ENCODE results near the gene MORC1.
A peak's percentile ranks its signal among the peaks of the same experiment; 100 is the strongest.

Gene MORC1

DNA sequence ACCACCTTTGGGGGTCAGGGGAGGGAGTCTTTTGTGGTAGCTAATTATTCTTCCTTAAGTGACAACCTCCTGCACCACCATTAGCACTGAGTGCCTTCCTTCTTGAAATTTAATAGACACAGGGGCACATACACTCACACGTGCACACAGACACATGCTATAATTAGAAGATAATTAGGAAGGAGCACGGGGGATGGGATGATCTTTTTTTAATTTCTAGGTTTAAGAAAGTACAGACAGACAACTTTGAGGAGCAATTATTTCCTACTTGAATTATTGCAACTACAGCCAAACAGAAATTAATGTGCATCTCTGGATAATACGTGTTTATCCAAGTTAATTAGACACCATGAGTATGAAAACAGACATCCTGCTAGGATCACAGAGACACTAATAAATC is 119.5 kb downstream of the MORC1 start:
- TF ChIP-seq YY1 (IDR thresholded peaks at IDR 0.05; ENCODE audit: insufficient read depth, insufficient read length) (no peak), SUZ12 (IDR thresholded peaks at IDR 0.05; ENCODE audit: extremely low read depth, insufficient read depth, insufficient read length) (no peak), ZNF274 (IDR thresholded peaks at IDR 0.05; ENCODE audit: low read depth, low read length) (no peak)
- no peaks in the 10 kb centered on the region for H3K4me1 ChIP-seq (ENCODE audit: insufficient read depth, insufficient read length)
- H3K27me3 ChIP-seq (ENCODE audit: insufficient read depth, insufficient read length) = no peaks in the 10 kb centered on the region
- H3K36me3 ChIP-seq (ENCODE audit: insufficient read depth, insufficient read length, low read length) = no peaks in the 10 kb centered on the region
- no peak for DNase-seq (ENCODE audit: low read depth, low spot score)
- no peaks in the 10 kb centered on the region for H3K9me3 ChIP-seq (ENCODE audit: insufficient read depth, low read length)
- H3K4me3 ChIP-seq (ENCODE audit: insufficient read length, low read depth) = no peak overlapping the region
- no peak overlapping the region for H3K9ac ChIP-seq (ENCODE audit: insufficient read length, low read depth)

DNA sequence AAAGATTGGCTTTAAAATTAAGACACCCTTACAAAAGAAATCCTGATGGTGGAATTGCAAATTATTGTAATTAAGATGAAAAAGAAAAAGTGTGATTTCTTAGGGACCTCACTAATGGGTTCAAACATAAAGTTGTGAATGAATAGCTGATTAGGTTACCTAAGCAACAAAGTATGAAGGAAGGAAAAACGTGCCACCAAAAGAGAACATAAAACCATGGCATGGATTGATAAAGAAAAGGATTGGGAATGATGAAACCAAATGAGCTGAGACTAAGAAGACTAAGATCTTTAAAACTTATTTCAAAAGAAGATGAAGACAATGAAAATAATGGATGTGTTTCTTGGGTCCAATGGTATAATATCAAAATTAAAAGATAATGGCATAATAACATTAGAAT is 132.1 kb downstream of the MORC1 start:
- Histone ChIP-seq H3K4me1 (ENCODE audit: insufficient read depth, insufficient read length) (no peaks in the 10 kb centered on the region), H3K9ac (ENCODE audit: insufficient read length, low read depth) (no peak overlapping the region), H3K27me3 (ENCODE audit: insufficient read depth, insufficient read length) (no peaks in the 10 kb centered on the region), H3K36me3 (ENCODE audit: insufficient read depth, insufficient read length, low read length) (no peaks in the 10 kb centered on the region), H3K4me3 (ENCODE audit: insufficient read length, low read depth) (no peak overlapping the region), H3K9me3 (ENCODE audit: insufficient read depth, low read length) (peaks cover 5% of the 10 kb centered on the region; the same call in 1 of the 2 replicates)
- TF ChIP-seq YY1 (IDR thresholded peaks at IDR 0.05; ENCODE audit: insufficient read depth, insufficient read length) (no peak), ZNF274 (IDR thresholded peaks at IDR 0.05; ENCODE audit: low read depth, low read length) (no peak), SUZ12 (IDR thresholded peaks at IDR 0.05; ENCODE audit: extremely low read depth, insufficient read depth, insufficient read length) (no peak)
- no peak for DNase-seq (ENCODE audit: low read depth, low spot score)

- Histone ChIP-seq H3K36me3 (ENCODE audit: insufficient read depth, insufficient read length, low read length) (no peaks in the 10 kb centered on the region), H3K9me3 (ENCODE audit: insufficient read depth, low read length) (no peaks in the 10 kb centered on the region), H3K4me1 (ENCODE audit: insufficient read depth, insufficient read length) (no peaks in the 10 kb centered on the region), H3K4me3 (ENCODE audit: insufficient read length, low read depth) (no peak overlapping the region), H3K9ac (ENCODE audit: insufficient read length, low read depth) (no peak overlapping the region), H3K27me3 (ENCODE audit: insufficient read depth, insufficient read length) (no peaks in the 10 kb centered on the region)
- TF ChIP-seq ZNF274 (IDR thresholded peaks at IDR 0.05; ENCODE audit: low read depth, low read length) (no peak), YY1 (IDR thresholded peaks at IDR 0.05; ENCODE audit: insufficient read depth, insufficient read length) (no peak), SUZ12 (IDR thresholded peaks at IDR 0.05; ENCODE audit: extremely low read depth, insufficient read depth, insufficient read length) (no peak)
- DNase-seq (ENCODE audit: low read depth, low spot score) = no peak
These were observed 134.9 kb downstream of the MORC1 start for GRCh38 chr3:108983051-108983450.

GRCh38 chr3:108976058-108976457 is 141.9 kb downstream of the MORC1 start:
- no peaks in the 10 kb centered on the region for H3K9me3 ChIP-seq (ENCODE audit: insufficient read depth, low read length)
- no peak overlapping the region for H3K4me3 ChIP-seq (ENCODE audit: insufficient read length, low read depth)
- no peaks in the 10 kb centered on the region for H3K36me3 ChIP-seq (ENCODE audit: insufficient read depth, insufficient read length, low read length)
- no peaks in the 10 kb centered on the region for H3K4me1 ChIP-seq (ENCODE audit: insufficient read depth, insufficient read length)
- no peak for DNase-seq (ENCODE audit: low read depth, low spot score)
- TF ChIP-seq YY1 (IDR thresholded peaks at IDR 0.05; ENCODE audit: insufficient read depth, insufficient read length) (no peak), SUZ12 (IDR thresholded peaks at IDR 0.05; ENCODE audit: extremely low read depth, insufficient read depth, insufficient read length) (no peak), ZNF274 (IDR thresholded peaks at IDR 0.05; ENCODE audit: low read depth, low read length) (no peak)
- H3K27me3 ChIP-seq (ENCODE audit: insufficient read depth, insufficient read length) = no peaks in the 10 kb centered on the region
- no peak overlapping the region for H3K9ac ChIP-seq (ENCODE audit: insufficient read length, low read depth)

DNA sequence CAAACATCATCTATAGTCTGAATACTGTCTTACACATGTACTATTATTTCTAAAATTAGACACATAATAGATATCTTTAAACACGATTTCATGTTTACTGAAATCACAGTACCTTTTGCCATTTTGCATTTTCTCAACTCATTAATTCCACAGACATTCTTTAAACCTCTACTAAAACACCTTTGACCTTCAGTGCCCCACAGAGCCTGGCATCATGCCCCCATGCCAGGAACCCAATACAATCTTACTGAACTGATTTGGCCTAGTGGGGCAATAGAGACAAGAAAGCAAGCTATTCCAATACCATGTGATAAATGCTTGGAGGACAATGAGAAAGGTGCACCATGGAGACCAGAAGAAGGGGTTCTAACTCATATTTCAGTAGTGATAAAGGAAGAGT is 144.9 kb downstream of the MORC1 start:
- DNase-seq (ENCODE audit: low read depth, low spot score) = no peak
- TF ChIP-seq ZNF274 (IDR thresholded peaks at IDR 0.05; ENCODE audit: low read depth, low read length) (no peak), SUZ12 (IDR thresholded peaks at IDR 0.05; ENCODE audit: extremely low read depth, insufficient read depth, insufficient read length) (no peak), YY1 (IDR thresholded peaks at IDR 0.05; ENCODE audit: insufficient read depth, insufficient read length) (no peak)
- Histone ChIP-seq H3K4me3 (ENCODE audit: insufficient read length, low read depth) (no peak overlapping the region), H3K27me3 (ENCODE audit: insufficient read depth, insufficient read length) (no peaks in the 10 kb centered on the region), H3K36me3 (ENCODE audit: insufficient read depth, insufficient read length, low read length) (no peaks in the 10 kb centered on the region), H3K4me1 (ENCODE audit: insufficient read depth, insufficient read length) (no peaks in the 10 kb centered on the region), H3K9me3 (ENCODE audit: insufficient read depth, low read length) (no peaks in the 10 kb centered on the region), H3K9ac (ENCODE audit: insufficient read length, low read depth) (no peak overlapping the region)

GRCh38 chr3:108972482-108972881 is 145.5 kb downstream of the MORC1 start:
- Histone ChIP-seq H3K36me3 (ENCODE audit: insufficient read depth, insufficient read length, low read length) (no peaks in the 10 kb centered on the region), H3K27me3 (ENCODE audit: insufficient read depth, insufficient read length) (no peaks in the 10 kb centered on the region), H3K9me3 (ENCODE audit: insufficient read depth, low read length) (no peaks in the 10 kb centered on the region), H3K4me3 (ENCODE audit: insufficient read length, low read depth) (no peak overlapping the region), H3K4me1 (ENCODE audit: insufficient read depth, insufficient read length) (no peaks in the 10 kb centered on the region), H3K9ac (ENCODE audit: insufficient read length, low read depth) (no peak overlapping the region)
- no peak for DNase-seq (ENCODE audit: low read depth, low spot score)
- TF ChIP-seq SUZ12 (IDR thresholded peaks at IDR 0.05; ENCODE audit: extremely low read depth, insufficient read depth, insufficient read length) (no peak), YY1 (IDR thresholded peaks at IDR 0.05; ENCODE audit: insufficient read depth, insufficient read length) (no peak), ZNF274 (IDR thresholded peaks at IDR 0.05; ENCODE audit: low read depth, low read length) (no peak)

- TF ChIP-seq ZNF274 (IDR thresholded peaks at IDR 0.05; ENCODE audit: low read depth, low read length) = no peak
- TF ChIP-seq YY1 (IDR thresholded peaks at IDR 0.05; ENCODE audit: insufficient read depth, insufficient read length) = no peak
- TF ChIP-seq SUZ12 (IDR thresholded peaks at IDR 0.05; ENCODE audit: extremely low read depth, insufficient read depth, insufficient read length) = no peak
- Histone ChIP-seq H3K4me3 (ENCODE audit: insufficient read length, low read depth) (no peak overlapping the region), H3K9me3 (ENCODE audit: insufficient read depth, low read length) (no peaks in the 10 kb centered on the region), H3K27me3 (ENCODE audit: insufficient read depth, insufficient read length) (no peaks in the 10 kb centered on the region), H3K36me3 (ENCODE audit: insufficient read depth, insufficient read length, low read length) (no peaks in the 10 kb centered on the region), H3K4me1 (ENCODE audit: insufficient read depth, insufficient read length) (no peaks in the 10 kb centered on the region), H3K9ac (ENCODE audit: insufficient read length, low read depth) (no peak overlapping the region)
- DNase-seq (ENCODE audit: low read depth, low spot score) = peak; percentile 2
These were observed 147.4 kb downstream of the MORC1 start for GRCh38 chr3:108970561-108970960.
